Mucosa of stomach (tissue), 1 donor: ENCODE data around the gene EXOC3L4.
"Not testable (repeated sequence)": the region's sequence is repeated elsewhere in the genome, so short reads cannot be mapped to it uniquely, and the experiment has no call there.

Experiments used
- H3K27me3 ChIP-seq: one replicate; pipeline ENCODE4 v1.7.0; 2013; ENCODE audit warnings: mild to moderate bottlenecking, low read length; ENCODE audit not compliant: control insufficient read depth, insufficient read depth
- H3K36me3 ChIP-seq: one replicate; pipeline ENCODE4 v1.7.0; 2013; ENCODE audit warnings: low read length; ENCODE audit not compliant: control insufficient read depth, insufficient read depth
- H3K4me1 ChIP-seq: one replicate; pipeline ENCODE4 v1.7.0; 2013; ENCODE audit warnings: mild to moderate bottlenecking, low read length; ENCODE audit not compliant: control insufficient read depth, insufficient read depth
- H3K4me3 ChIP-seq: one replicate; pipeline ENCODE4 v1.7.0; 2013; ENCODE audit warnings: low read length
- H3K9ac ChIP-seq: one replicate; pipeline ENCODE4 v1.7.0; 2013; ENCODE audit warnings: mild to moderate bottlenecking, low read length, moderate library complexity
- H3K9me3 ChIP-seq: one replicate; pipeline ENCODE4 v1.7.0; 2013; ENCODE audit warnings: mild to moderate bottlenecking, low read length, moderate library complexity; ENCODE audit not compliant: control insufficient read depth
- donor health status: Pancreatic carcinoma.

Gene EXOC3L4

GRCh38 chr14:103155010-103155409 lies 60.5 kb downstream of the EXOC3L4 start:
- H3K9me3 ChIP-seq = no peaks in the 10 kb centered on the region
- H3K27me3 ChIP-seq = no peaks in the 10 kb centered on the region
- H3K4me3 ChIP-seq = no peak overlapping the region
- no peak overlapping the region for H3K9ac ChIP-seq
- H3K36me3 ChIP-seq = no peaks in the 10 kb centered on the region
- peaks cover 12% of the 10 kb centered on the region for H3K4me1 ChIP-seq

- H3K4me1 ChIP-seq = peaks cover 12% of the 10 kb centered on the region
- H3K4me3 ChIP-seq, H3K9me3 ChIP-seq, H3K9ac ChIP-seq, H3K36me3 ChIP-seq, H3K27me3 ChIP-seq: not testable (repeated sequence)
Observed at GRCh38 chr14:103155416-103155815, 60.9 kb downstream of the EXOC3L4 start.

- Histone ChIP-seq H3K4me1 (peaks cover 12% of the 10 kb centered on the region), H3K9me3 (no peaks in the 10 kb centered on the region), H3K9ac (no peak overlapping the region), H3K4me3 (no peak overlapping the region), H3K27me3 (no peaks in the 10 kb centered on the region), H3K36me3 (no peaks in the 10 kb centered on the region)
Observed at GRCh38 chr14:103155826-103156394, 61.4 kb downstream of the EXOC3L4 start.

- H3K4me3 ChIP-seq = no peak overlapping the region
- no peaks in the 10 kb centered on the region for H3K9me3 ChIP-seq
- H3K27me3 ChIP-seq = no peaks in the 10 kb centered on the region
- no peak overlapping the region for H3K9ac ChIP-seq
- H3K36me3 ChIP-seq = no peaks in the 10 kb centered on the region
- H3K4me1 ChIP-seq = peaks cover 12% of the 10 kb centered on the region
Observed at GRCh38 chr14:103156651-103157378, 62.3 kb downstream of the EXOC3L4 start.

- H3K9ac ChIP-seq = no peak overlapping the region
- no peaks in the 10 kb centered on the region for H3K36me3 ChIP-seq
- H3K4me1 ChIP-seq = peaks cover 12% of the 10 kb centered on the region
- no peaks in the 10 kb centered on the region for H3K9me3 ChIP-seq
- no peak overlapping the region for H3K4me3 ChIP-seq
- no peaks in the 10 kb centered on the region for H3K27me3 ChIP-seq
Observed at GRCh38 chr14:103157969-103158368, 63.4 kb downstream of the EXOC3L4 start.

- Histone ChIP-seq H3K9me3 (no peaks in the 10 kb centered on the region), H3K27me3 (no peaks in the 10 kb centered on the region), H3K4me3 (no peak overlapping the region), H3K9ac (no peak overlapping the region), H3K36me3 (no peaks in the 10 kb centered on the region), H3K4me1 (peaks cover 12% of the 10 kb centered on the region)
Observed at GRCh38 chr14:103158688-103159087, 64.2 kb downstream of the EXOC3L4 start.
